NCI-H1436 treated with DMSO at 0.1 percent for 48 hours (cell line): ENCODE data around the gene STK32C.
"Not testable (repeated sequence)": the region's sequence is repeated elsewhere in the genome, so short reads cannot be mapped to it uniquely, and the experiment has no call there.

Source experiments
- DNase-seq: peaks from one replicate; lab custom pipeline; 2025; lab: John Stamatoyannopoulos, UW

Gene STK32C

DNA sequence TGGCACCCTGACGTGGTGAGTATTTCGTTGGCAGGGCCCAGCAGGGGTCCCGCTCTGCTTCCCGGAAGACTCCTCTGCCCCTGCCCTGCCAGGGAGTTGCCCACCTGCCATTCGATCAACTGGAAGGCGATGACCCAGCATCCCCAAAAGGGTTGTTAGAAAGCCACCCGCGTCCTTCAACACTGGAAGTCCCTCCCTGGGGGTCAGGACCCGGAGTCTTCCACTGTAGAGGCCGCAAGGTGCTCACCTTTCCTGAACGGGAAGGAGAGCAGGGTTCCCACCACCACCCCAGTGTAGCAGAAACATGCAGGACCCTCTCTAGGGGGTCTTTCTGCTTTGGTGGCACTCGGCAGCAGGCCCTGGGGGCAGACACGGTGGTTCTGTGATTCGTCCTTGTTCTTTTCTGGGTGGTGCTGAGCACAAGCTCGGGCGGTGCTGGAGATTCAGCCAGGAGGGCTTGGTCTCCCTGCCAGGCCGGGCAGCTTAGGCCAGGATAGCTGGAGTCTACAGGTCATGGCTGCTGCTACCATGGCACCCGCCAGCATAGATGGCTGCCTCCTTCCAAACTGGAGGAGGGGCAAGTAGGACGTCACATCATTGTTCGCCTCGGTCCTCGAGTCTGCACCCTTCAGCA is 140.6 kb downstream of the STK32C start:
- no peak for DNase-seq

DNA sequence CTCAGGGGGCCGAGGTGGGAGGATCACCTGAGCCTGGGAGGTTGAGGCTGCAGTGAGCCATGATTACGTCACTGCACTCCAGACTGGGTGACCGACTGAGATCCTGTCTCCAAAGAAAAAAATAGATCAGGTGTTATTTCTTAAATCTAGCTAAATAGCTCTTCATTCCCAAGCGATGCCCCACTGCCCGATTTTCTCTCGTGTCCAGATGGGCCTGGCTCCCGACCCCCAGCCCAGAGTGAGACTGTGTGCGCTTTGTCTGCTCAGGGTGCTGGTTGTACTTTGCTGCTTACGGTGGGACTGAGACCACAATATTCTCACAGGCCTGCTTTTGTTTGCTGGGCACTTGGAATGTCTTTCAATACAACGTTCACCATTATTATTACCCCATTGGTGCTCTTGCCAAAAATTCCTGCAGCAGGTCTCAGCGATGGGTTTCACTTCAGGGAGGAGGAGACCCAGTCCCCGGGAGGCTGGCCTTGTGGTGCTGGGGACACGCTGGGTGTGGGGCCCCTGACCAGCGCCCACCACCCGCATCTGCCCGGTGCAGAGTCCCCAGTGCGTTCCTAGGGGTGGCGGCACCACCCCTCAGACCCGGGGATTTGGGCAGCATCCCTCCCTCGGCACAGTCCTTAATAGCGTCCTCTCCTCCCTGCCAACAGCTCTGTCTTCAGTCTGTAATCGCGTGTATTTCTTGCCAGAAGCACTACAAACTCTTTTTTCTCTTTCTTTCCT is 141.4 kb downstream of the STK32C start:
- no peak for DNase-seq

DNA sequence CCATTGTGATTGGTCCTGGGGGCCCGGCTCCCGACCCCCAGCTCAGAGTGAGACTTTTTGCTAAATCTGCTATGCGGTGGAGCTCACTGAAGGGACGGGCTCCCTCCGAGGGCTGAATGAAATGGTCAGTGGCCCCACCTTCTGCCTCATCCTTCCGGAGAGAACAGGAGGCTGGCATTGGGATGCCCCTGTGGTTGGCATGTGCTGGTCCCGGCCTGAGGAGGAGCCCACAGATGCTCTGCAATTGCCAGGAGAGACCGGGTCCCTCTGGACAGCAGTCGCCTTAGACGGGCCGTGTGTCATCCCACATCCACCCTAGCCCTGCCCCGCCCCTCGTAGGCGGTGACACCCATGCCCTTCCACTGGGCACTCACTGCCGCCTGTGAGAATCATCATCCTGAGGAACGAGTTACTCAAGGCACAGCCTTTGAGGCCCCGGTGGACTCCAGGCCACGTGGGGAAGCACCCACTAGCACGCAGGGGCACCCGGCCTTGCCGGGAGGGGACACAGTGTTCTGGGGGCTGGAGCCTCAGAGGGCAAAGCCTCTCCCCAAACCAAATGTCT is 142.3 kb downstream of the STK32C start:
- no peak for DNase-seq

DNA sequence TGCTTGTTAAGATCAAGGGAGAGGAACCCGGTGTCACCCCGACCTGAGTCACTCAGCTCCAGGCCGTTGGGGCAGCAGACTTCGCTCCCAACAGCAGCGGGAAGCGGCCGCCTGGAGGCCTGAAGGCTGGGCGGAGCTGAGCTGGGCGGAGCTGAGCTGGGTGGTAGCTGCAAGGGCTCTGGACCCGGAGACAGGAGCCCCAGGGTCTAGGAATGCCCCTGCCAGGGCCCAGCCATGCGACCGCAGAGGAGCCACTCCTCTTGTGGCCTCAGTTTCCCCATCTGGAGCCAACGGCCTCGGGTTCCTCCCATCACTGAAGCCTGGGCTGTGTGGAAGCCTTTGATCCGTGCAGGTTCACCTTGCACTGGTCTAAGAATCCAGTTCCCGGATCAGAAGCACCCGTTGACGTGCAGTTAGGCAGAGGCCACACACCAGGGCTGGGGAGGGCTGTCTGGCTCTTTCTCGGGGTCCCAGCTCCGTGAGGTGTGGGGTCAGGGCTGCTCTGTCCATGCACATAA is 142.9 kb downstream of the STK32C start:
- DNase-seq: no peak

DNA sequence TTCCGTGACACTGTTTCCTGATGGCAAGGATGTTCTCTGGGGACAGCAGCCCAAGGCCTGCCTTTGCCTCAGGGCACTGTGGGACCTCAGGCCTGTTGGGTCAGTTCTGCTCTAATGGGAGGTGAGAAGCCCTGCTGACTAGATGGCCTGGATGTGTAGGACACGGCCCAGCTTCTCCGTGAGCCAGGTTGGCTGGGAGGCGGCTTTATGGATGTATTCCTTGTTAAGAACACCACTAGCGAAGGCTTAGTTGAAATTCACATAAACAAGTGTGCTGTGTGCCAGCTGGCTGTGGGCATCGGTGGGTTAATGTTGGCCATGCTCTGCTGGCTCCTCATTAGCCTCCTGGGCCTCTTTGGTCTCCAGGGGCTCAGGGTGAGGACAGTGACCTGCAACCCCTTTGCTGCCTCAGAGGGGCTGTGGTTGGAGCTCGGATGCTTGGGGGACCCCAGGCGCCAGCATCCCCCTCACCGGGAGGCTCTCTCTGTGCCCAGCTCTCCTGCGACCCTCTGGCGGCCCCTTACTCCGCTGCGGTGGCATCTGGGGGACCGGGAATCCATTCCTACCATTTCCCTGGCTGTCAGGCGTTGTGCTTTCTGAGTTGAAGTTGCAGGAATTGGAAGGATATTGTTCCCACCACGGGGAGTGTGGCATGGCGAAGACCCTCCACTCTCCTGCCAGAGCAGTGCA is 143.8 kb downstream of the STK32C start:
- no peak for DNase-seq

DNA sequence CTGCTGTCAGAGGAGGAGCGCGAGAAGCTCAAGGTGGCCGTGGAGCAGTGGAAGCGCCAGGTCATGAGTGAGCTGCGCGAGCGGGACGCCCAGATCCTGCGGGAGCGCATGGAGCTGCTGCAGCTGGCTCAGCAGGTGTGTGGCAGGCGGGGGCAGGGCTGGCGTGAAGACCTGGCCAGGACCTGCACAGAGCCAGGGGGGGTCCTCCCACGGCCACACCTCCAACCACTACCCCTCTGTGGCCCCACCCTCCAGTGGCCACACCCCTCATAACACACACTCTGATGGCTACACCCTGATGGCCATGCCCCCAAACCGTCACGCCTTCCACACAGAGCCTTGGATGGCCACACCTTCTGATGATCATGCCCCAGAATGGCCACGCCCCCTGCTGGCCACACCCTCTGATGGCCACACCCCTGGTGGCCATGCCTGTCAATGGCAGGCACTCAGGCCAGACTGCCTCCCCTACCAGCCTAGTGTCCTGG is 144.4 kb downstream of the STK32C start:
- DNase-seq: peak; percentile 75

DNA sequence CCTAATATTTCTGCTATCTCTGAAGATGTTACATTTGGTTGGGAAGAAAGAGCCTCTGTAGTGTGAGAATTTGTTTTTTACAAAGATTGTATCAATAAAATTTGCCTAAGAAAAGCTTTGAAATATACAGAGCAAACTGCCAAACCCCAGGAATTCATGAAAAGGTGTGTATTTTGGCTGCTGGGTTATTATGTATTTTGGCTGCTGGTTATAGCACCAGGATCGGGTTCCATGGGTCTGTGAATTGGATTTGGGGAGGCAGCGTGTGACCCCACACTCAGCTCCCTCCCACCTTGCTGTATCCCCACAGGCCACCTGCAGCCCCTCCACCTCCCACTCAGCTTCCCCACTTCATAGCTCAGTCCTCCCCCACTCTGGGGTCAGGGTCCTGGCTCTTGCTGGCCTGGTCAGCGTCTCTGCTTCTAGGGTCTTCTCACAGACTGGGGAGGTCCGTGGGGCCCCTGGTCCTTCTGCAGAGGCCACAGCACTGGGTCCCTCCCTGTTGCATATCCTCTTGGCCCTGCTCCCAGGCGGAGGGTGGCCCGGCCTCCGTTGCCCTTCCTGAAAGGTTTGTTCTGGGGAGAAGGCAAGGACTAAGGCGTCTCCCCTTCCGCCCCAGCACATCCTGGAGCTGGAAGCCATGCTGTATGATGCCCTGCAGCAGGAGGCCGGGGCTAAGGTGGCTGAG is 145.0 kb downstream of the STK32C start:
- DNase-seq: no peak

DNA sequence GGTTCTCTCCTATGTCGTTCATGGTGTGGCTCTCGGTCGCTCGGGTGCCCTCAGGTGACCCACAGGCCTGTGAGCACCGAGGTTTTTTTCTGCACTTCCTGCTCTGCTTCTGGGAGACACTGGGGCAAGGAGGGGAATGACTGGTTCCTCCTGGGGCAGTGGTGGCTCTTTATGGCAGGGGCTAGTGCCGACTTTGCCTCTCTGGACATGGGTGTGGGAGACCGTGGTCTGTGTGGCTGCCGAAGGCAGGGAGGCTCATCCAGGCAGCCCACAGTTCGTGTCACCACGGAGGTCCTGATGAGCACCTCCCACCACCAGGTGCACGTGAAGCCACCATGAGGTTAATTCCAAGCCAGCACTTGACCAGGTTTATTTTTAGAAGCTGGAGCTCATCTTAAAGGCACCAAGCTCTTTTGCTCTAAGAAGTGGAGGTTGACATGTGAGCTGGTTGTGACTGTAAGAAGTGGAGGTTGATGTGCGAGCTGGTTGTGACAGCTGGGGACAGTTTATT is 145.7 kb downstream of the STK32C start:
- DNase-seq: no peak

DNA sequence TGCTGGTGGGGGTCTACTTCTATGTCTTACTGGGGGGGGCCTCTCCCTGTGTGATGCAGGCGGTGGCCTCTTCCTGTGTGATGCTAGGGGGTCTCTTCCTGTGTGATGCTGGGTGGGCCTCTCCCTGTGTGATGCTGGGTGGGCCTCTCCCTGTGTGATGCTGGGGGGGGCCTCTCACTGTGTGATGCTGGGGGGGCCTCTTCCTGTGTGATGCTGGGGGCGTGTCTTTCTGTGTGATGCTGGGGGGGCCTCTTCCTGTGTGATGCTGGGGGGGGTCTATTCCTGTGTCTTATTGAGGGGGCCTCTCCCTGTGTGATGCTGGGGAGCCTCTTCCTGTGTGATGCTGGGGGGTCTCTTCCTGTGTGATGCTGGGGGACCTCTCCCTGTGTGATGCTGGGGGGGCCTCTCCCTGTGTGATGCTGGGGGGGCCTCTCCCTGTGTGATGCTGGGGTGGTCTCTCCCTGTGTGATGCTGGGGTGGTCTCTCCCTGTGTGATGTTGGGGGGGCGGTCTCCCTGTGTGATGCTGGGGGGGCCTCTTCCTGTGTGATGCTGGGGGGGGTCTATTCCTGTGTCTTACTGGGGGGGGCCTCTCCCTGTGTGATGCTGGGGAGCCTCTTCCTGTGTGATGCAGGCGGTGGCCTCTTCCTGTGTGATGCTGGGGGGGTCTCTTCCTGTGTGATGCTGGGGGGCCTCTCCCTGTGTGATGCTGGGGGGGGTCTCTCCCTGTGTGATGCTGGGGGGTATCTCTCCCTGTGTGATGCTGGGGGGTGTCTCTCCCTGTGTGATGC is 146.7 kb downstream of the STK32C start:
- not testable (repeated sequence) for DNase-seq

DNA sequence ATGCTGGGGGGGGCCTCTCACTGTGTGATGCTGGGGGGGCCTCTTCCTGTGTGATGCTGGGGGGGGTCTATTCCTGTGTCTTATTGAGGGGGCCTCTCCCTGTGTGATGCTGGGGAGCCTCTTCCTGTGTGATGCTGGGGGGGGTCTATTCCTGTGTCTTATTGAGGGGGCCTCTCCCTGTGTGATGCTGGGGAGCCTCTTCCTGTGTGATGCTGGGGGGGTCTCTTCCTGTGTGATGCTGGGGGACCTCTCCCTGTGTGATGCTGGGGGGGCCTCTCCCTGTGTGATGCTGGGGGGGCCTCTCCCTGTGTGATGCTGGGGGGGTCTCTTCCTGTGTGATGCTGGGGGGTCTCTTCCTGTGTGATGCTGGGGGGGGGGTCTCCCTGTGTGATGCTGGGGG is 147.5 kb downstream of the STK32C start:
- DNase-seq: not testable (repeated sequence)

DNA sequence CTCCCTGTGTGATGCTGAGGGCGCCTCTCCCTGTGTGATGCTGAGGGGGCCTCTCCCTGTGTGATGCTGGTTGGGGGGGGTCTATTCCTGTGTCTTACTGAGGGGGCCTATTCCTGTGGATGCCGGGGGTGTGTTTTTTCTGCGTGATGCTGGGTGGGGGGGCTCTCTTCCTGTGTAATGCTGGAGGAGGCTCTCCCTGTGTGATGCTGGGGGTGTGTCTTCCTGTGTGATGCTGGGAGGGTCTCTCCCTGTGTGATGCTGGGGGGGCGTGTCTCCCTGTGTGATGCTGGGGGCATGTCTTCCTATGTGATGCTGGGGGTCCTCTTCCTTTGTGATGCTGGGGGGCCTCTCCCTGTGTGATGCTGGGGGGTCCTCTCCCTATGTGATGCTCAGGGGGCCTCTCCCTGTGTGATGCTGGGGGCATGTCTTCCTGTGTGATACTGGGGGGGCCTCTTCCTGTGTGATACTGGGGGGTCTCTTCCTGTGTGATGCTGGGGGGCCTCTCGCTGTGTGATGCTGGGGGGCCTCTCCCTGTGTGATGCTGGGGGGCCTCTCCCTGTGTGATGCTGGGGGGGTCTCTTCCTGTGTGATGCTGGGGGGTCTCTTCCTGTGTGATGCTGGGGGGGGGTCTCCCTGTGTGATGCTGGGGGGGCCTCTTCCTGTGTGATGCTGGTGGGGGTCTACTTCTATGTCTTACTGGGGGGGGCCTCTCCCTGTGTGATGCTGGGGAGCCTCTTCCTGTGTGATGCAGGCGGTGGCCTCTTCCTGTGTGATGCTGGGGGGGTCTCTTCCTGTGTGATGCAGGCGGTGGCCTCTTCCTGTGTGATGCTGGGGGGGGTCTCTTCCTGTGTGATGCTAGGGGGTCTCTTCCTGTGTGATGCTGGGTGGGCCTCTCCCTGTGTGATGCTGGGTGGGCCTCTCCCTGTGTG is 148.2 kb downstream of the STK32C start:
- DNase-seq: peak; percentile 28

DNA sequence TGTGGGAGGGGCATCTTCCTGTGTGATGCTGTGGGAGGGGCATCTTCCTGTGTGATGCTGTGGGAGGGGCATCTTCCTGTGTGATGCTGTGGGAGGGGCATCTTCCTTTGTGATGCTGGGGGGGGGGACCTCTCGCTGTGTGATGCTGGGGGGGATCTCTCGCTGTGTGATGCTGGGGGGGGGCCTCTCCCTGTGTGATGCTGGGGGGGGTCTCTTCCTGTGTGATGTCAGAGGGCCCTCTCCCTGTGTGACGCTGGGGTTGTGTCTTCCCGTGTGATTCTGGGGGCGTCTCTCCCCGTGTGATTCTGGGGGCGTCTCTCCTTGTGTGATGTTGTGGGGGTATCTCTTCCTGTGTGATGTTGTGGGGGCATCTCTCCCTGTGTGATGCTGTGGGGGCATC is 148.9 kb downstream of the STK32C start:
- DNase-seq: no peak

DNA sequence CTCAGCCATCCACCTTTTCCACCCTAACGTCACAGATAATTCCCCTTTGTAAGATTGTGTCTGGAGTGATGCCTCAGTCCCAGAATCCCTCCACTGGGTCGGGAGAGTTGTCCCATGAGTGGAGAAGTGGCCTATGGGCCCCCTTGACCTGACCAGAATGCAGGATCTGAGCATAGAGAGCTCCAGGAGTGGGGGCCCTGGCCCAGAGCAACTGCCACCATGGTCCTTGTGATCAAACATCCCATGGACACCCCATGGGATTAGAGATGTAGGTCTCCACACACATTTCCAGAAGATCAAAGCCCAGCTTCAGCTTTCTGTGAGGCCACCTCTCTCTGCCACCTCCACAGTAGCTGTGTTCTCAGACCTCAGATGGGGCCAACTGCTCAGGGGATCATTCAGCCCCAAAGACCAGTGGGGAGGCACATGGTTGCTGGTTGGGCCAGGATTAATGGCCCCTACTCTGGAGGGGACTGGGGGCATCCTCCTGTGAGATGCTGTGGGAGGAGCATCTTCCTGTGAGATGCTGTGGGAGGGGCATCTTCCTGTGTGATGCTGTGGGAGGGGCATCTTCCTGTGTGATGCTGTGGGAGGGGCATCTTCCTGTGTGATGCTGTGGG is 149.5 kb downstream of the STK32C start:
- peak; percentile 18 for DNase-seq
